NCI-H2081 treated with DMSO at 0.1 percent for 48 hours (cell line): ENCODE results near the gene LRRC66.

Experiments
- DNase-seq: peaks from one replicate; lab custom pipeline; 2025; lab: John Stamatoyannopoulos, UW

LRRC66 gene, protein sequence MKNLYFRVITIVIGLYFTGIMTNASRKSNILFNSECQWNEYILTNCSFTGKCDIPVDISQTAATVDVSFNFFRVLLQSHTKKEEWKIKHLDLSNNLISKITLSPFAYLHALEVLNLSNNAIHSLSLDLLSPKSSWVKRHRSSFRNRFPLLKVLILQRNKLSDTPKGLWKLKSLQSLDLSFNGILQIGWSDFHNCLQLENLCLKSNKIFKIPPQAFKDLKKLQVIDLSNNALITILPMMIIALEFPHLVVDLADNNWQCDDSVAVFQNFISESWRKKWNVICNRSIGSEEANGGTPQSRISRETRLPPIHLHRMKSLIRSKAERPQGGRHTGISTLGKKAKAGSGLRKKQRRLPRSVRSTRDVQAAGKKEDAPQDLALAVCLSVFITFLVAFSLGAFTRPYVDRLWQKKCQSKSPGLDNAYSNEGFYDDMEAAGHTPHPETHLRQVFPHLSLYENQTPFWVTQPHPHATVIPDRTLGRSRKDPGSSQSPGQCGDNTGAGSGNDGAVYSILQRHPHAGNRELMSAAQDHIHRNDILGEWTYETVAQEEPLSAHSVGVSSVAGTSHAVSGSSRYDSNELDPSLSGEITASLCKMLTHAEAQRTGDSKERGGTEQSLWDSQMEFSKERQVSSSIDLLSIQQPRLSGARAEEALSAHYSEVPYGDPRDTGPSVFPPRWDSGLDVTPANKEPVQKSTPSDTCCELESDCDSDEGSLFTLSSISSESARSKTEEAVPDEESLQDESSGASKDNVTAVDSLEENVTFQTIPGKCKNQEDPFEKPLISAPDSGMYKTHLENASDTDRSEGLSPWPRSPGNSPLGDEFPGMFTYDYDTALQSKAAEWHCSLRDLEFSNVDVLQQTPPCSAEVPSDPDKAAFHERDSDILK

DNA sequence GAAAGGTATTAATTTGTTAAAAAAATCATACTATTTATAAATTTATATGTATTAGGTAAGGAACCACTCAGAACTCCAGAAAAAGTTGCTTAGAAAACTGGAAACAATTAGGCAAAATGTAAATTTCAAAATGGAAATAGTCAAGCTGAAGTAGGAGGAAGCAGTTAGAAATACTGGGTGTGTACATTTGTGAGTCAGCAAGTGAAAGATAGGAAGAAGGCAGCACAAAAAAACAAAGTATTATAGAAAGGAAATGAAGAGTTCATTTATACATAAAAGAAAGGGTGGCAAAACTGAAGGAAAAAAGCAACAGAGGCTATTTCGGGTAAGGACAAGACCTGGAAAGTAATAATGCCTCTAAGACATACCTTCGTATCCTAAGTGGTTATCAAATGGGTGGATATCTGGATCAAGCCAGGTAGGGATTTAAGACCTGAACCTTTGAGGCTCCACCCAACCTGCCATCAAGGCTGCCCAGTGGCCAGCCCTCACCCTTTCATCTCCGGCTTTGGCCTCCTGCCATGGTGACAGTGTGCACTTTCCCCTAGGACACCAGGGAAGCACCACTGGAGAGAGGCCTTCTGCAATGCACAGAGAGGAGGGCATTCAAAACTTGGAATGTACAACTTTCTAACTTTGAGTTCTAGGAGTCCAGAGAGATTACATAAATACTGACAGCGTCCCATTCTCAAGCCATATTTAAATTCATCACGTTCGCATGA, at the start of gene LRRC66:
Gene LRRC66 (minus strand): TSS at position 428 of the 722 bp plus-strand sequence. CDS start 2,750 bp downstream, outside the sequence.
- no peak for DNase-seq

DNA sequence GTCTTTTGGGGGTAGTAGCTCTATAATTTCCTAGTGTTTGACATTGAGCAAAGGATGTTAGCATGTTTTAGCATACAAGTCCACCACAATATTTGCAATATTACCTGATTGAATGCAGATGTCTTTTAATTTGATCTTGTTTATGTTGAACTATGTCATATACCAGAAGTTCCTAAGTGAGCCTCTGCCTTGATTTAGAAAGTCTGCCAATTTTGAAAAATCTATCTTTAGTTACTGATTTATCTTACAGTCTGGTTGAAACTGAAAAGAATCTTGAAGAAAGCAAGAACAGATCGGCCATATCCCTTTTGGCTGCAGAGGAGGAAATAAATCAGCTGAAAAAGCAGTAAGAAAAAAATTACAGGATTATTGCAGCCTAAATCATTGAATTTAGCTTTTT, 49.4 kb upstream of the LRRC66 start:
- DNase-seq: no peak

DNA sequence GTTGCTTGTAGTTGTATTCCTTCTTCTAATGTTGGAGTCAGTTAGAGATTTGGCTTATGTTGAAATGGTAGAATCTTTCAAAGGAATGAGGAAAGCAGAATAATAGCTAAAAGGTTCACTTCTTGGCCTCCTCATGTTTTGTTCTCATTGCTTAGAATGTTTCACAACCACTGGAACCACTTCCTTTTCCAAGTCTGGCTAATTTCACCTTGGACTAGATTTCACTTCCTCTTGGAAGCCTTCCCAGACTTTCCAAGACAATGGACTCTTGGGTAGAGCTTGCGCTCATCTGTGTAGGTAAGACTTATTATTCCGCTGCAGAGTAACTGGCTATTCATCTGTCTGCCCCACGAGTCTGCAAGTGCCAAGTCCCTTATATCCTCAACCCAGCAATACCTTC, 39.2 kb upstream of the LRRC66 start:
- no peak for DNase-seq

DNA sequence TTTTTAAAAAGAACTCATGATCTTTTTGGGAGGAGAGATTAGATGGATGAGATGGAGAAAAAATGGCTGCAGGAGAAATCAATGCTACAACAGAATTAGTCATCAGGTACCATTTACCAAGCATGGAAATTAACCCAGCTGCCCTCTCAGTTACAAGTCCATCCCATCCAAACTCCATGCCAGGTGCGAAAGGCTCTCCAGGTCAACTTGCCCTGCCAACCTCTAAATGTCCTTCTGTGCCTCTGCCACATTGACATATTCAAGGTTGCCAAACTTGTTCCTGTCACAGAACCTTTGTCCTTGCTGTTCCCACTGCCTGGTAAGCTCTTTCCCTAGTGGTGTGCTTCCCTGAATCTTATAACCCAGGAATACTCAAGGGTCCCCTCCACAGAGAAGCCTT, 38.1 kb upstream of the LRRC66 start:
- DNase-seq: no peak

DNA sequence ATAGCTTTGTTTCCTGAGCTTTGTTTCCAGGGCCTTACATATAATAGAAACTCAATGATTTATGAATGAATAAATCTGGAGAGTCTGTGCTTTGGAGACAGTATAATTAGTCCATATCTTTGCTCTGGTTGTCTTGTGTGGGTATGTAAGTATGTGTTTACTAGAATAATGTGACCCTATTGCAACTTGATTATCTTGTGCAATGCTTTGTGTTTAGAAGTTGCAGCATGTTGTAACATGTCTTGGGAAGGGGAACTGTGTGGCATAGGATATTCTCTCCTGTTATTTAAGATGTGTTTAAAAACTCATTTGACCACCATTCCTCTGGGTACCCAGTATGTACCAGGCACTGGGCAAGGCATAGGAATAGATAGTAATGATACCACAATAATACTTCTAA, 37.0 kb upstream of the LRRC66 start:
- DNase-seq: no peak

DNA sequence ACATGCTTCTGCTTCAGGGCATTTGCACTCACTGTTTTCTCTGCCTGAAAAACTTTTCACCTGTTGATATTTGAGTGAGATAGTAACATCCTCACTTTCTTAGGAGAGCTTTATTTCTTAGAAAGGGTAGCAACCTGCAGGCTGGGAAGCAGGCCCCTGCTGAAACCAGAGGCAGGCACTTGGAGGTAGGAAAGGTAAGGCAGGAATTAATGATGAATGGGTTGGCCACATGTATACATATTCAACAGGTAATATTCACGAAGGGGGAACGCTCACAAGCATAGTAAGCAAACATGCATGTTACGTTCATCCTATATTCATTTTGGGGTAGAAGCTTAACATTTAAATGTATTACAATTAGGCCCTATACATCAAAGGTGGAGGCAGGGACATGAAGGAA, 34.1 kb upstream of the LRRC66 start:
- DNase-seq: no peak

DNA sequence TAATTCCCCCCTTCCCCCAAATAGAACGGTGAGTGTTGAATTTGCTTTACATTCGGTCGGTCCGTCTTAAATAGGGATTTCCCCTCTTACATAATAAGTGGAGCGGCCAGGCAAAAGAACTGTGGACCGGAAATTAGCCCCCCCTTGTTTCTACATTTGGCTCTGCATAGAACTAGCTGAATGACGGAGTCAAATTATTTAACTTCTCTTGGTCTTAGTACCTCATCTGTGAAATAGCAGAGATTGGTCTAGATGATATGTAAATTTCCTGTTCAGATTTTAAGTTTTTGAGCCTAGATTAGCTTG, 32.3 kb upstream of the LRRC66 start:
- no peak for DNase-seq

DNA sequence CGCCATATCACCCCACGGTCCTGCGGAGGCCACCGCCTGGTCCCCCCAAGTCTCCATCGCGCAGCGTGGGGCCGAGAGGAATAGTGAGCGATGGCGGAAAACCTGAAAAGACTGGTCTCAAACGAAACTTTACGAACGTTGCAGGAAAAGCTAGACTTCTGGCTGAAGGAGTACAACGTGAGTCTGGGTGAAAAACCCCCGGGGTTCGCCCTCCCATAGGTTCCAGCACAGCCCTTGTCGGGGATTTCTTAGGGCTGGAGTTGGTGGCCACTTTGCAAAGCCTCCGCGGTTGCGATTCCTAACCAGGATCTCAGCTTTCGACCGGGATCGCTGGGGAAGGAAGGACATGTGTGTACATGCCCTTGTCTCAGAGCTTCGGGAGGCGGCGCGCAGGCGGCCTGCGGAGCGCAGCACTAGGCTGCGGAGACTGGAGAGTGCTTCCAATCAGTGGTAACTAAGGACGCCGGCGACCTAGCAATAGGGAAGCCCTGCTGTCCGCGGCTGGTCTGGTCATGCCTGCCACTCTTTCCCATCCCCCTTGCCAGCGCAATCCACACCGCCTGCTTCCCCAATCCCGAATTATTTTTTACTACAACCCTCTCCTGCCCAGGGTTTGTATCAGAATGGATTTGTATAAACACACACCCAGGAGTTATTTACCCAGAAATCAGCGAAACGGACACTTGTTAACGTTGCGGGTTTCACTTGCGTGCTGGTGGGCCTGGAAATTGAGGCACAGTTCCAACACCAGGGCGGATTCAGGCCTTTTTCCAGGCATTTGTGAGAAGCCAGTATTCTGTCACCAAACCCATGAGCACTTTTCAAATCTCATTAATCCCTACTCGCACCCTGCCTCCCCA, 31.7 kb upstream of the LRRC66 start:
- DNase-seq: no peak

DNA sequence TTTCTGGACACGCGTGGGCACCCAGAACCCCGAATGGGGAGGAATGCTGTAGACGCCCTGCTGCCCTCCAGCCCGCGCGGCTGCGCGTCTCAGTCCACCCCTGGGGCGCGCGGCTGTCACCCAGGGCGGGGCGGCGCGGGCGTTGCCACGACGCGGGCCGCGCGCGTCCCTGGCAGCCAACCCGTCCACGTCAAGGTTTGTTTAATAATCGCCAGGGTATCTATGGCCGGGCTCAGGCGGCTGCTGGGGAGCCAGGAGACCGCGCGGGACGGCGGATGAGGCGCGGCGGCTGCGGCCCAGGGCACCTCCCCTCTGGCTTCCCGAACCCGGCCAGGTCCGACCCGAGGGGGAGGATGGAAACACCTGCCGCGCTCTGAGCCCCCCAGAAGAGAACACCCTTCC, 31.1 kb upstream of the LRRC66 start, which contains the start of gene SPATA18:
Gene SPATA18 (plus strand): TSS at position 92 of the 402 bp plus-strand sequence. CDS start 401 bp downstream, outside the sequence.
- DNase-seq: no peak

DNA sequence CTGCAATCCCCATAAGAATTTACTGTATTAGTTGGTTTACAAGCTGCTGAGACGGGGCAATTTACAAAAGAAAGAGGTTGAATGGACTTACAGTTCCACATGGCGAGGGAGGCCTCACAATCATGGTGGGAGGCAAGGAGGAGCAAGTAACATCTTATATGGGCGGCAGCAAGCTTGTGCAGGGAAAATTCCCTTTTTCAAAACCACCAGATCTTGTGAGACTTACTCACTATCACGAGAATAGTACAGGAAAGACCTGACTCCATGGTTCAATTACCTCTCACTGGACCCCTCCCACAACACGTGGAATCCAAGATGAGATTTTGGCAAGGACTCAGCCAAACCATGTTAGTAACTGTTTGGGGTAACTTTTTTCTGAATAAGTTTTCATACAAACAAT, 29.1 kb upstream of the LRRC66 start:
- no peak for DNase-seq

DNA sequence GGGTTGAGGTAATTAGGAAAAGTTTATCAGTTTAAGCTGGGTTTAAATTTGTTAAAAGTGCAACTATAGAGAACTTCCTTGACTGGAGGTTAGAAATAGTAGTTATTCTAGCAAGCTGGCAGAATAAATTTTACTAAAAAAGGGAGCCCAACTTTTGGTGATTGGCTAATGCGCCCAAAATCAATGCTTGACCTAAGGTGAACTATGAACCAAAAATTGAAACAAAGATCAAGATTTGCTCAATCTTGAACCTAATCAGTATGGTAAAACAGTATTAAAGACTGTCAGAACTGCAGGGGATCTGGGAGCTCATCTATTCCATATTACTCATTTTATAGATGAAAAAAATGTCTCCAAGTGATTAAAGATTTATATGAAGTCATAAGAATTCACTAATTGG, 24.9 kb upstream of the LRRC66 start:
- DNase-seq: no peak

DNA sequence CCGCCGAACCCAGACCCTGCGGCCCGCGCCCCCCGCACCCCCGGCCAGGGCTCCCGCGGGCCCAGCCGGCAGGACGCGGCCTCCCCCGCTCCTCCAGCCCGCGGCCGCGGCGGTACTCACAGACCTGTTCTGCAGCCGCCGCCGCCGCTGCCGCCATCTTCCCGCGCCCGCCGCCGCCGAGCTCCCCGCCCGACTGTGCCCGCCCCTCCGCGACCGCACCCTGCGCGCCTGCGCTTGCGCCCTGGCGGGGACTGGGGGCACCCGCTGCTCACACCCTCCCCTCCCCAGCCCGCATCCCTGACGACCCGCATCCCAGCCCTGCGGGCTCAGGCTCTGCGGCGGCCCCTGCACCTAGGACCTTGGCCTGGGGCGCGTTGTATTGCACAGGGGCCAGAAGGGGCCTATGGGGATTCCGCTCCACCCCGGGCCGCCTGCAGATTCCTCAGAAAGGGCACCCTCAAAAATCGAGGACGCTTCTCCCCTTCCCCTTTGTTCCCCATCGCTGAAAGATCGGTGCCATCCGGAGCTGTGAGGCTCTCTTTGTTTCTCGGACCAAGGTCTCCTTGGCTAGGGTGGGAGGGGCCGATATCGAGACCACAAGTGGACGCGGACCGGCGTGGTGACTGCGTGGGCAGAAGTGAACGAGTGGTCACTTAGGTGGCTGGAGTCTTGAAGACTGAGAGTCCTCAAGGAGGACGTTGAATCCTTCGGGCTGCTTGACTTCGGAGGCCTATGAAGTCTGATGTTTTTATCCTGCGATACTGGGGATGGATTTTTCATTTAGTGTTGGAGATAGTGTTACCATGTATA, 18.1 kb upstream of the LRRC66 start, which contains the start of gene SGCB:
Gene SGCB (minus strand): TSS at position 197 of the 810 bp plus-strand sequence. CDS start 40 bp downstream, at position 157.
- DNase-seq: no peak

DNA sequence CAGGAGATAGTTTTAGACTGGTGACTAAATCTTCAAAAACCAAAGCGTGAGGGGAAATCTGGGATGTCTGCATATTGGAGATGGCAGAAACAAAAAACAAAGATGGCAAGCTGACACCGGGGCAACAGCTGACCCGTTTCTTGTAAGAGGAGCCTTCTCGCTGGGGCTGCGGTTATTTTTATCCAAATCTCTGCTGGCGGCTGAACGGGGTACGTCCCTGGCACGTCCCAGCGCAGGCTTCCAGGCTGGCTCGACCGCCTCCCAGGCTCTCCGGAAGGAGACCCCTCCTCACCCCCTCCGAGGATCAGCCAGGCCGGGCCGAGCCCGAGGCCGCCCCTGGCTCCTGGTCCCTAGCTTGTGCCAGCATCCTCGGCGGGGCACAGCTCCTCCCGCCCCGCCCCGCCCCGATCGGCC, 17.5 kb upstream of the LRRC66 start:
- no peak for DNase-seq

DNA sequence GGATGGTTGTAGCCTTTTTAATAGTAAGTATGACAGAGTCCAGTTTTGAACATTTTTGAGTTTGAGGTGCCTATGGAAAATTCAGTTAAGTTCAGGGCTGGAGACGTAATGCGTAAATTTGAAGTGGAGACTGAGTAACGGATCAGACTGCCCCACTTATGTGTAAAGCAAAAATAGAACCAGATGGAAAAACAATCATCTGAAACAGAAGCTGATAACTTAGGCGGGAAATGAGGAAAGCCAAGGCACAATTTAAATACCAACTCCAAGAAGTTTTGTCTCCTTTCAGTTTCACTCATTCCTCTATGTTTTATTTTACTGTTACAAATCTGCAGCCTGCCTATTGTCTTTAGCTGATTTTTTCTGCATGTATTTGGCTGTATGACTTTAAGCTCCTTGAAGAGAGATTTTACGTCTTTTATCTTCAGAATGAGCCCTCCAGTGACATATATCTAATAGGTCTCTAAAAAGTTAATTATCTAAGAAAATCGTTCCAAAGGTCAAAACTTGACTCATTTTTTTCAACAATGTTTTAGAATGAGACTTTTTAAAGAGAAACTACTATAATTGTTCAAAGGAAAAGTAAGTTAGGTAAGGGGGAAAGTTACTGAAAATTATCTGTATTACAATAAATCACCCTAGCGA, 16.8 kb upstream of the LRRC66 start:
- DNase-seq: no peak

DNA sequence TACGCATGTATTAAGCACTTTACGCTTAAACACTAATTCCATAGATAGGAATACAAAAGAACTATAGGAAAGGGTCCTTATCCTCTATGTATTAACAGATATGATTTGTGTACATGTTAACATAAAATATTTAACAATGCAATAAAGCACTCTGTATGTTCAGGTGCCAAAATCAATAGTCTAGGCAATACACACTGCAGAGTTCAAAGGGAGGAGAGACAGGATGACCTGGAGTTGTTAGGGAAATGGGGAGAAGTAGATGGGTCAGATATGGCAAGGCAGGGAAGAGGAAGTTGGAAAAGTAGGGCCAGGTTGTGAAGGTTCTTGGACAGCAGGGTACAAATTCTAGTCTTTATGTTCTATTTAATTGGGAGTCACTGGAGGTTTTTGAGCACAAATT, 15.0 kb upstream of the LRRC66 start:
- no peak for DNase-seq

DNA sequence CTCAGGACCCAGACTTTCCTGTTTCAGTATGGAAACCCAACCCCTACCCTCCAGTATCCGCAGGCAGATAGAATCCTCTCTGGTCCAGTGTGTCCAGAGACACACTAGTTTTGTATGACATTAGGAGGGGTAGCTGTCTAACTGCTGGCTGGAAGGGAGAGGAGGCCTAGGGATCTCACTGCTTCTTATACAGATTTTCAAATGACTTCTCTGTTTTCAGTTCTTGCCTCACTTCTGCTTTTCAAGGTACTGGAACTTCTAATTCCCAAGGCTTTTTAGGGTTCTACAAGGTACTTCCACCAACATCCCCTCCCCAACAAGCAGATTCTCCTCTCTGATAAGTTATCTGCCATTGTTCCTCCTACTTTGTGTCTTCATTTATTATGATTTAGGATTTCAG, 11.8 kb upstream of the LRRC66 start:
- no peak for DNase-seq

DNA sequence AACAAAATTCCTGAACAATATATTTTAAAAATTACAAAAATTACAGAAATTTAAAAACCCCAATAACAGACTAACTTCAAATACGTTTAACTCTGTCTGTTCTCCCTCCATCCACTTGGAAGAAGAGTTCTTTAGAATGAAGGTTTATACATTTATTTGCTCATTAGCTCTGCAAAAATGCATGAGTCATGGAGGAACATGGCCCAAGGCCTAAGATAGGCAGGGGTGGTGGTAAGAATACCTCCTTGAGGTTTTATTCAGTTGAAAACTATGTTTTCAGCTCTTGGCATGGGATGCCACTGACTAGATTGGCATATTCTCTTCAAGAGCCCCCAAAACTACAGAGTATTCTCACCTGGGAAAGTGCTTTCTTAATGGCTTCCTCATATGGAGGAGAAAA, 8.8 kb upstream of the LRRC66 start:
- no peak for DNase-seq

DNA sequence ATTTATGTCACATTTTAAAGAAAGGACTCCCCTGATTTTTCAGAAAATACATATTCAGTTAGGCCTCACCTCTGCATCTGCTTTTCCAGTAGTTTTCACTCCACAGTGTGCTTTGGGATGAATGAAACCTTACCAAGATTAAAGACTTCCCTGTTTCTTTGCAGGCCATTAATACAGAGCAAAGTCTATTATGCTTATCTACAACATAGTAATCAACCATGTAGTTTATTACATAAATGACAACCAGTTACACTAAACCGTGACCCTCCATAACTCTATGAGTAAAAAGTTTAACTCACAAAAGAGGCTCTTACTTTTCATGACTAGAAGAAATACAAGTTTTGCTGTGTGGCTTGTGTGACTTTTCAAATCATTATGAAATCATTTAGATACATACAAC, 2.3 kb downstream of the LRRC66 start:
- no peak for DNase-seq

DNA sequence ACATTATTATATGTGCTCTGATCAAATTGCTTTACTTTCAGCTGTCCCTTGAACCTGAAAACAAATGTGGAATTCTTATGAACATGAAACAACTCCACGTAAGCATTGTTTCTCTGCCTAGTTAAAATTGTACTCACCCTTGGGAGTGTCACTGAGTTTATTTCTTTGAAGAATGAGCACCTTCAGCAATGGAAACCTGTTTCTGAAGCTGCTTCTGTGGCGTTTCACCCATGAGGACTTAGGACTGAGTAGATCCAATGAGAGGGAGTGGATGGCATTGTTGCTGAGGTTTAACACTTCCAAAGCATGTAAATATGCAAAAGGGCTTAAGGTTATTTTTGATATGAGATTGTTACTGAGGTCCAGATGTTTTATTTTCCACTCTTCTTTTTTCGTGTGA, 3.2 kb downstream of the LRRC66 start:
- no peak for DNase-seq

DNA sequence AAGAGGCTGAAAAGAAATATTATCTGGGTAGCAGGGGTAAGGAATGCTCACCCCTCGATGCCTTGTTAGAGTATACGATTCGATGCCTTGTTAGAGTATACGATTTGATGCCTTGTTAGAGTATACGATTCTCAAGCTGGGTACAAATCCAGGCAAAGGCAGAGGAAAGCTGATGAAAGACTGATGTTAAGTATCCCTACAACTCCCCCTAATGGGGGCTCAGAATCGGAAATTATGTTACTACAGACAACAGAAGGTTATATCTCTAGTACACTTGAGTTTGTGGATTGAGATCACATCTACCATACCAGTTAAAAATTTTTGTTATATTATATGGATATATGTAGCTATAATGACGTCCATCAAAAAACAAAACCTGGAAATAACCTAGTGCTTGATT, 4.8 kb downstream of the LRRC66 start:
- no peak for DNase-seq
